ENCODE results near the gene PLPP6. TPM values are rescaled to one million over a fixed set of nuclear protein-coding genes. Genes with fewer than 3 reads are reported as not detected.

The PLPP6 gene
- total RNA-seq, 1 donor from 2014 or later, result 7.1 TPM

GRCh38 chr9:4661611-4662010, 483 bp upstream of the PLPP6 start:
- Histone ChIP-seq H3K27ac (peak overlapping the region; percentile 76), H3K9me3 (no peaks in the 10 kb centered on the region), H3K36me3 (no peaks in the 10 kb centered on the region), H3K27me3 (no peaks in the 10 kb centered on the region), H3K4me3 (peak overlapping the region; percentile 72 to 84), H3K4me1 (peaks cover 44% of the 10 kb centered on the region)
- intact Hi-C loops (cut with DNase I), result no loop called here
- DNase-seq (ENCODE audit: extremely low spot score in 2 of 2), result no peak
- TF ChIP-seq POLR2A (IDR thresholded peaks at IDR 0.05) (no peak), POLR2AphosphoS5 (IDR thresholded peaks at IDR 0.05; ENCODE audit: insufficient read depth in 1 of 2, low read depth in 1 of 2) (no peak), CTCF (IDR thresholded peaks at IDR 0.05) (no peak)

GRCh38 chr9:4662989-4663792, 1.1 kb downstream of the PLPP6 start:
- DNase-seq (ENCODE audit: extremely low spot score in 2 of 2), result no peak
- no peaks in the 10 kb centered on the region for H3K36me3 ChIP-seq
- H3K4me1 ChIP-seq, result peaks cover 48% of the 10 kb centered on the region
- intact Hi-C loops (cut with DNase I), result no loop called here
- no peaks in the 10 kb centered on the region for H3K27me3 ChIP-seq
- no peak for TF ChIP-seq CTCF (IDR thresholded peaks at IDR 0.05)
- TF ChIP-seq POLR2AphosphoS5 (IDR thresholded peaks at IDR 0.05; ENCODE audit: insufficient read depth in 1 of 2, low read depth in 1 of 2), result no peak
- no peak for TF ChIP-seq POLR2A (IDR thresholded peaks at IDR 0.05)
- peak overlapping the region; percentile 72 to 84 for H3K4me3 ChIP-seq
- no peaks in the 10 kb centered on the region for H3K9me3 ChIP-seq
- H3K27ac ChIP-seq, result peak overlapping the region; percentile 76

GRCh38 chr9:4663956-4664355, 1.9 kb downstream of the PLPP6 start:
- TF ChIP-seq POLR2AphosphoS5 (IDR thresholded peaks at IDR 0.05; ENCODE audit: insufficient read depth in 1 of 2, low read depth in 1 of 2) (no peak), POLR2A (IDR thresholded peaks at IDR 0.05) (no peak), CTCF (IDR thresholded peaks at IDR 0.05) (no peak)
- H3K4me3 ChIP-seq, result no peak overlapping the region
- no peaks in the 10 kb centered on the region for H3K9me3 ChIP-seq
- no peaks in the 10 kb centered on the region for H3K36me3 ChIP-seq
- DNase-seq (ENCODE audit: extremely low spot score in 2 of 2), result no peak
- H3K4me1 ChIP-seq, result peaks cover 48% of the 10 kb centered on the region
- no peaks in the 10 kb centered on the region for H3K27me3 ChIP-seq
- intact Hi-C loops (cut with DNase I), result no loop called here
- H3K27ac ChIP-seq, result no peak overlapping the region

- Histone ChIP-seq H3K9me3 (no peaks in the 10 kb centered on the region), H3K4me3 (peak overlapping the region; percentile 34 to 49), H3K36me3 (no peaks in the 10 kb centered on the region), H3K27ac (peak overlapping the region; percentile 34), H3K27me3 (no peaks in the 10 kb centered on the region), H3K4me1 (peaks cover 48% of the 10 kb centered on the region)
- no peak for DNase-seq (ENCODE audit: extremely low spot score in 2 of 2)
- TF ChIP-seq POLR2A (IDR thresholded peaks at IDR 0.05) (no peak), CTCF (IDR thresholded peaks at IDR 0.05) (no peak), POLR2AphosphoS5 (IDR thresholded peaks at IDR 0.05; ENCODE audit: insufficient read depth in 1 of 2, low read depth in 1 of 2) (no peak)
- intact Hi-C loops (cut with DNase I), result no loop called here
Observed at GRCh38 chr9:4665357-4665756, 3.3 kb downstream of the PLPP6 start.

- no peaks in the 10 kb centered on the region for H3K36me3 ChIP-seq
- H3K9me3 ChIP-seq, result no peaks in the 10 kb centered on the region
- H3K4me3 ChIP-seq, result peak within 1 kb of the TSS; percentile 34 to 49
- no peaks in the 10 kb centered on the region for H3K27me3 ChIP-seq
- TF ChIP-seq CTCF (IDR thresholded peaks at IDR 0.05), result no peak
- peak in 1 of 2 donors; percentile 67 for TF ChIP-seq POLR2AphosphoS5 (IDR thresholded peaks at IDR 0.05; ENCODE audit: insufficient read depth in 1 of 2, low read depth in 1 of 2)
- no peak for DNase-seq (ENCODE audit: extremely low spot score in 2 of 2)
- peak within 1 kb of the TSS; percentile 34 for H3K27ac ChIP-seq
- peaks cover 48% of the 10 kb centered on the region for H3K4me1 ChIP-seq
- intact Hi-C loops (cut with DNase I), result no loop called here
Observed at GRCh38 chr9:4666042-4666699, 4.1 kb downstream of the PLPP6 start, which contains the start of gene SPATA6L. TSS of gene SPATA6L (minus strand) at chr9:4666480. CDS start at chr9:4666250, 230 bp downstream.

Data from vagina (tissue), 2 donors.